Activated naive CD4-positive, alpha-beta T cell treated with anti-CD3 and anti-CD28 coated beads for 36 hours (primary cell): ENCODE results near the gene FSD1. TPM values are rescaled to one million over a fixed set of nuclear protein-coding genes. Genes with fewer than 3 reads are reported as not detected.

ENCODE experiments used
- CTCF ChIA-PET: fragments of 350-600 bp; sonication (Branson Sonifier 250); formaldehyde crosslinking; loops from one replicate; lab custom pipeline; 2021; ENCODE audit warnings: antibody characterized with exemption; lab: Charles Lee
- DNase-seq: peaks from one replicate; pipeline ENCODE4 v3.0.0-alpha.2; 2020
- H3K27ac Mint-ChIP-seq: one replicate; pipeline ENCODE4 v1.8.0; 2021; ENCODE audit warnings: mild to moderate bottlenecking, mixed read lengths
- H3K27me3 Mint-ChIP-seq: one replicate; pipeline ENCODE4 v1.8.0; 2021; ENCODE audit warnings: low read depth, mixed read lengths
- H3K36me3 Mint-ChIP-seq: one replicate; pipeline ENCODE4 v1.8.0; 2021; ENCODE audit warnings: low read depth, mixed read lengths
- H3K4me1 Mint-ChIP-seq: one replicate; pipeline ENCODE4 v1.8.0; 2021; ENCODE audit warnings: low read depth, mixed read lengths
- H3K4me3 Mint-ChIP-seq: one replicate; pipeline ENCODE4 v1.8.0; 2021; ENCODE audit warnings: mild to moderate bottlenecking, moderate library complexity, mixed read lengths
- H3K9me3 Mint-ChIP-seq: one replicate; pipeline ENCODE4 v1.8.0; 2021; ENCODE audit warnings: mixed read lengths
- intact Hi-C: fragments of 100-400 bp; cut with micrococcal nuclease; formaldehyde crosslinking; loops from one replicate; pipeline ENCODE4 v1.15.1; 2023
- total RNA-seq, 2 experiments: library from RNA; stranded (reverse); gene quantifications; one replicate each; pipeline ENCODE4 v1.2.3, GENCODE V29; 2021

FSD1 gene
- total RNA-seq, 2 experiments from 2014 or later, result 12.3 to 17.5 TPM

- Mint-ChIP-seq H3K36me3 (peaks cover 3% of the 10 kb centered on the region), H3K4me1 (peaks cover 2% of the 10 kb centered on the region), H3K27me3 (no peaks in the 10 kb centered on the region), H3K27ac (no peak overlapping the region), H3K4me3 (no peak overlapping the region), H3K9me3 (no peaks in the 10 kb centered on the region)
- CTCF ChIA-PET, result interaction anchor here (4.6 kb wide), 1 partner anchor 88 kb away, joined by 53 read pairs; no protein-coding TSS in a partner anchor
- intact Hi-C loops, result no loop called here
- no peak for DNase-seq
Observed at GRCh38 chr19:4354897-4355296, 50.5 kb downstream of the FSD1 start.

GRCh38 chr19:4357095-4357797, 52.8 kb downstream of the FSD1 start:
- no peak for DNase-seq
- intact Hi-C loops, result no loop called here
- Mint-ChIP-seq H3K27me3 (no peaks in the 10 kb centered on the region), H3K4me1 (no peaks in the 10 kb centered on the region), H3K36me3 (peaks cover 3% of the 10 kb centered on the region), H3K4me3 (no peak overlapping the region), H3K27ac (no peak overlapping the region), H3K9me3 (no peaks in the 10 kb centered on the region)
- CTCF ChIA-PET, result interaction anchor here (0.6 kb wide), 1 partner anchor 1122 kb away, joined by 4 read pairs; no protein-coding TSS in a partner anchor

GRCh38 chr19:4357921-4358326, 53.5 kb downstream of the FSD1 start:
- Mint-ChIP-seq H3K27me3 (no peaks in the 10 kb centered on the region), H3K4me3 (no peak overlapping the region), H3K4me1 (no peaks in the 10 kb centered on the region), H3K36me3 (peaks cover 3% of the 10 kb centered on the region), H3K27ac (no peak overlapping the region), H3K9me3 (no peaks in the 10 kb centered on the region)
- CTCF ChIA-PET, result interaction anchor here (0.6 kb wide), 1 partner anchor 1123 kb away, joined by 4 read pairs; no protein-coding TSS in a partner anchor
- DNase-seq, result no peak
- intact Hi-C loops, result no loop called here

GRCh38 chr19:4358709-4359626, 54.6 kb downstream of the FSD1 start:
- Mint-ChIP-seq H3K4me1 (no peaks in the 10 kb centered on the region), H3K27me3 (no peaks in the 10 kb centered on the region), H3K9me3 (no peaks in the 10 kb centered on the region), H3K27ac (no peak overlapping the region), H3K36me3 (peaks cover 5% of the 10 kb centered on the region), H3K4me3 (no peak overlapping the region)
- CTCF ChIA-PET, result no interaction called here
- intact Hi-C loops, result no loop called here
- no peak for DNase-seq

GRCh38 chr19:4359627-4360000, 55.2 kb downstream of the FSD1 start:
- DNase-seq, result no peak
- CTCF ChIA-PET, result interaction anchor here (0.6 kb wide), 1 partner anchor 11 kb away, joined by 3 read pairs; no protein-coding TSS in a partner anchor
- Mint-ChIP-seq H3K27me3 (no peaks in the 10 kb centered on the region), H3K4me3 (no peak overlapping the region), H3K36me3 (peaks cover 5% of the 10 kb centered on the region), H3K9me3 (no peaks in the 10 kb centered on the region), H3K4me1 (no peaks in the 10 kb centered on the region), H3K27ac (no peak overlapping the region)
- intact Hi-C loops, result no loop called here

- no peaks in the 10 kb centered on the region for H3K27me3 Mint-ChIP-seq
- H3K4me1 Mint-ChIP-seq, result no peaks in the 10 kb centered on the region
- H3K27ac Mint-ChIP-seq, result no peak overlapping the region
- no peak for DNase-seq
- CTCF ChIA-PET, result interaction anchor here (0.6 kb wide), 1 partner anchor 12 kb away, joined by 3 read pairs; no protein-coding TSS in a partner anchor
- H3K9me3 Mint-ChIP-seq, result no peaks in the 10 kb centered on the region
- H3K4me3 Mint-ChIP-seq, result no peak overlapping the region
- intact Hi-C loops, result no loop called here
- peaks cover 5% of the 10 kb centered on the region for H3K36me3 Mint-ChIP-seq
Observed at GRCh38 chr19:4360081-4360569, 55.7 kb downstream of the FSD1 start.

GRCh38 chr19:4360641-4361151, 56.3 kb downstream of the FSD1 start:
- no peaks in the 10 kb centered on the region for H3K4me1 Mint-ChIP-seq
- no peaks in the 10 kb centered on the region for H3K27me3 Mint-ChIP-seq
- no peak overlapping the region for H3K27ac Mint-ChIP-seq
- intact Hi-C loops, result no loop called here
- peaks cover 5% of the 10 kb centered on the region for H3K36me3 Mint-ChIP-seq
- H3K4me3 Mint-ChIP-seq, result no peak overlapping the region
- H3K9me3 Mint-ChIP-seq, result no peaks in the 10 kb centered on the region
- CTCF ChIA-PET, result interaction anchor here (1.4 kb wide), 1 partner anchor 8 kb away, joined by 4 read pairs; no protein-coding TSS in a partner anchor
- no peak for DNase-seq

GRCh38 chr19:4361152-4362046, 57.0 kb downstream of the FSD1 start:
- DNase-seq, result no peak
- Mint-ChIP-seq H3K9me3 (no peaks in the 10 kb centered on the region), H3K4me3 (no peak overlapping the region), H3K4me1 (no peaks in the 10 kb centered on the region), H3K27ac (no peak overlapping the region), H3K27me3 (no peaks in the 10 kb centered on the region), H3K36me3 (peaks cover 5% of the 10 kb centered on the region)
- CTCF ChIA-PET, result interaction anchor here (1.4 kb wide), 1 partner anchor 9 kb away, joined by 4 read pairs; no protein-coding TSS in a partner anchor
- intact Hi-C loops, result no loop called here

- no peak overlapping the region for H3K4me3 Mint-ChIP-seq
- DNase-seq, result no peak
- H3K9me3 Mint-ChIP-seq, result no peaks in the 10 kb centered on the region
- intact Hi-C loops, result no loop called here
- no peak overlapping the region for H3K27ac Mint-ChIP-seq
- no peaks in the 10 kb centered on the region for H3K27me3 Mint-ChIP-seq
- peaks cover 5% of the 10 kb centered on the region for H3K36me3 Mint-ChIP-seq
- CTCF ChIA-PET, result interaction anchor here (1.2 to 1.4 kb wide), 2 partner anchors 10 to 38 kb away, joined by 4 read pairs; partner anchors contain the start of gene SH3GL1
- no peaks in the 10 kb centered on the region for H3K4me1 Mint-ChIP-seq
Observed at GRCh38 chr19:4362101-4362828, 57.9 kb downstream of the FSD1 start.

- Mint-ChIP-seq H3K9me3 (no peaks in the 10 kb centered on the region), H3K4me3 (no peak overlapping the region), H3K27ac (no peak overlapping the region), H3K27me3 (no peaks in the 10 kb centered on the region), H3K4me1 (peaks cover 4% of the 10 kb centered on the region), H3K36me3 (peaks cover 2% of the 10 kb centered on the region)
- CTCF ChIA-PET, result interaction anchor here (1.2 kb wide), 1 partner anchor 37 kb away, joined by 4 read pairs; the partner anchor contains the start of gene SH3GL1
- intact Hi-C loops, result no loop called here
- no peak for DNase-seq
Observed at GRCh38 chr19:4362831-4363545, 58.6 kb downstream of the FSD1 start.
